ENCODE measurements around the gene POU6F2.

The POU6F2 gene

GRCh38 chr7:39453743-39454355, 476.1 kb downstream of the POU6F2 start:
- Histone ChIP-seq H2AFZ (ENCODE audit: low read length) (no peak overlapping the region), H3K4me3 (ENCODE audit: low read length, poor library complexity, severe bottlenecking) (no peak overlapping the region), H3K9me3 (ENCODE audit: insufficient read depth, low read depth, low read length) (no peaks in the 10 kb centered on the region), H3F3A (ENCODE audit: low read depth) (no peaks in the 10 kb centered on the region), H3K4me2 (ENCODE audit: low read depth, low read length, poor library complexity, severe bottlenecking) (no peak overlapping the region), H3K9ac (ENCODE audit: low read depth, low read length, poor library complexity, severe bottlenecking) (no peak overlapping the region), H3K9me2 (replicated peaks; ENCODE audit: low read depth, low read length) (no peaks in the 10 kb centered on the region), H3K79me2 (ENCODE audit: insufficient read depth, low read length) (no peaks in the 10 kb centered on the region), H4K20me1 (ENCODE audit: insufficient read depth, low read length, poor library complexity, severe bottlenecking) (no peaks in the 10 kb centered on the region), H3K27me3 (ENCODE audit: insufficient read depth, low read length, poor library complexity, severe bottlenecking) (no peaks in the 10 kb centered on the region), H3K4me1 (ENCODE audit: insufficient read depth, low read length, poor library complexity, severe bottlenecking) (no peaks in the 10 kb centered on the region), H3K36me3 (ENCODE audit: insufficient read depth, low read length) (no peaks in the 10 kb centered on the region)
- TF ChIP-seq CTCF (conservative IDR thresholded peaks at IDR 0.05; ENCODE audit: low read length) (peak; percentile 98), EZH2phosphoT487 (IDR thresholded peaks at IDR 0.05; ENCODE audit: borderline replicate concordance) (no peak)

- no peaks in the 10 kb centered on the region for H3K36me3 ChIP-seq (ENCODE audit: insufficient read depth, low read length)
- H2AFZ ChIP-seq (ENCODE audit: low read length): no peak overlapping the region
- H3K4me1 ChIP-seq (ENCODE audit: insufficient read depth, low read length, poor library complexity, severe bottlenecking): no peaks in the 10 kb centered on the region
- H3K4me3 ChIP-seq (ENCODE audit: low read length, poor library complexity, severe bottlenecking): no peak overlapping the region
- TF ChIP-seq CTCF (conservative IDR thresholded peaks at IDR 0.05; ENCODE audit: low read length) (no peak), EZH2phosphoT487 (IDR thresholded peaks at IDR 0.05; ENCODE audit: borderline replicate concordance) (no peak)
- no peaks in the 10 kb centered on the region for H3K9me2 ChIP-seq (replicated peaks; ENCODE audit: low read depth, low read length)
- no peaks in the 10 kb centered on the region for H4K20me1 ChIP-seq (ENCODE audit: insufficient read depth, low read length, poor library complexity, severe bottlenecking)
- no peak overlapping the region for H3K4me2 ChIP-seq (ENCODE audit: low read depth, low read length, poor library complexity, severe bottlenecking)
- no peaks in the 10 kb centered on the region for H3K27me3 ChIP-seq (ENCODE audit: insufficient read depth, low read length, poor library complexity, severe bottlenecking)
- H3K9me3 ChIP-seq (ENCODE audit: insufficient read depth, low read depth, low read length): no peaks in the 10 kb centered on the region
- no peaks in the 10 kb centered on the region for H3K79me2 ChIP-seq (ENCODE audit: insufficient read depth, low read length)
- H3K9ac ChIP-seq (ENCODE audit: low read depth, low read length, poor library complexity, severe bottlenecking): no peak overlapping the region
- no peaks in the 10 kb centered on the region for H3F3A ChIP-seq (ENCODE audit: low read depth)
These were observed 480.5 kb downstream of the POU6F2 start for GRCh38 chr7:39458061-39458745.

GRCh38 chr7:39459636-39460035, 481.9 kb downstream of the POU6F2 start:
- Histone ChIP-seq H3K9me3 (ENCODE audit: insufficient read depth, low read depth, low read length) (no peaks in the 10 kb centered on the region), H3K36me3 (ENCODE audit: insufficient read depth, low read length) (no peaks in the 10 kb centered on the region), H3K4me2 (ENCODE audit: low read depth, low read length, poor library complexity, severe bottlenecking) (no peak overlapping the region), H3K4me1 (ENCODE audit: insufficient read depth, low read length, poor library complexity, severe bottlenecking) (no peaks in the 10 kb centered on the region), H3K27me3 (ENCODE audit: insufficient read depth, low read length, poor library complexity, severe bottlenecking) (no peaks in the 10 kb centered on the region), H4K20me1 (ENCODE audit: insufficient read depth, low read length, poor library complexity, severe bottlenecking) (no peaks in the 10 kb centered on the region), H3K79me2 (ENCODE audit: insufficient read depth, low read length) (no peaks in the 10 kb centered on the region), H3K9me2 (replicated peaks; ENCODE audit: low read depth, low read length) (no peaks in the 10 kb centered on the region), H2AFZ (ENCODE audit: low read length) (no peak overlapping the region), H3F3A (ENCODE audit: low read depth) (no peaks in the 10 kb centered on the region), H3K4me3 (ENCODE audit: low read length, poor library complexity, severe bottlenecking) (no peak overlapping the region), H3K9ac (ENCODE audit: low read depth, low read length, poor library complexity, severe bottlenecking) (no peak overlapping the region)
- TF ChIP-seq EZH2phosphoT487 (IDR thresholded peaks at IDR 0.05; ENCODE audit: borderline replicate concordance) (no peak), CTCF (conservative IDR thresholded peaks at IDR 0.05; ENCODE audit: low read length) (no peak)

Data from Loucy (cell line).